Right cardiac atrium (tissue), 5 donors: ENCODE data around the gene LCN2. TPM values are rescaled to one million over a fixed set of nuclear protein-coding genes. Genes with fewer than 3 reads are reported as not detected.
"Not testable (repeated sequence)": the region's sequence is repeated elsewhere in the genome, so short reads cannot be mapped to it uniquely, and the experiment has no call there.

Experiments
- ATAC-seq, 2 donors: fragments of 200-7000 bp; cut with Tn5 transposase; one replicate each; pipeline versions ENCODE4 v1.8.0 to v1.9.1; 2020; ENCODE audit warnings: moderate library complexity in 2 of 2, mild to moderate bottlenecking in 1 of 2
- DNase-seq, 3 donors: peaks; one replicate each; pipeline ENCODE4 v3.0.0-alpha.2; 2020
- H3K27ac ChIP-seq: one replicate; pipeline ENCODE4 v1.5.1; 2013; ENCODE audit warnings: mild to moderate bottlenecking, low read length, control low read depth, moderate library complexity
- H3K27me3 ChIP-seq: one replicate; pipeline ENCODE4 v1.6.1; 2013; ENCODE audit not compliant: control insufficient read depth, insufficient read depth
- H3K4me1 ChIP-seq: one replicate; pipeline ENCODE4 v1.6.1; 2013; ENCODE audit warnings: low read length; ENCODE audit not compliant: control insufficient read depth, insufficient read depth
- H3K4me3 ChIP-seq: one replicate; pipeline ENCODE4 v1.5.1; 2013; ENCODE audit warnings: low read length, control low read depth
- H3K9me3 ChIP-seq: one replicate; pipeline ENCODE4 v1.6.1; 2013; ENCODE audit warnings: low read length; ENCODE audit not compliant: control insufficient read depth
- WGBS: extraction: QIAGEN DNeasy Blood & Tissue Kit; methylation state at CpG from one replicate; pipeline ENCODE4 v1.1.7; 2013; 5-methylcytosine and 5-hydroxymethylcytosine counted together
- intact Hi-C, 4 donors: fragments of 100-400 bp; cut with DNase I; formaldehyde crosslinking; loops; one replicate each; pipeline versions ENCODE4 v1.11.0 to v1.14.0; 2022 to 2023
- polyA plus RNA-seq: library from polyadenylated mRNA; stranded (reverse); fragments of 200-250 nt; gene quantifications from one replicate; pipeline ENCODE4 v1.2.3, GENCODE V29; 2013
- total RNA-seq, 4 donors: library from RNA; stranded (reverse); fragmentation: NEBNext Ultra II Directional; extraction: Animal tissue kit (Norgen Biotek cat#: 25700); gene quantifications; one replicate each; pipeline ENCODE4 v1.2.1, GENCODE V29; 2021
- donor health status: healthy with polysubstance abuse.
- donor health status: DM: no; HTN: yes; CAD: no.
- donor health status: DM: no; HTN: no; CAD: no.
- donor health status: DM: no; HTN: yes; CAD: no; lungs with severe emphysema.
- donor health status: DM: yes; HTN: yes; CAD: no.

Gene LCN2
- total and polyA plus RNA-seq, 5 donors, result 0.16 TPM; not detected in 4

DNA sequence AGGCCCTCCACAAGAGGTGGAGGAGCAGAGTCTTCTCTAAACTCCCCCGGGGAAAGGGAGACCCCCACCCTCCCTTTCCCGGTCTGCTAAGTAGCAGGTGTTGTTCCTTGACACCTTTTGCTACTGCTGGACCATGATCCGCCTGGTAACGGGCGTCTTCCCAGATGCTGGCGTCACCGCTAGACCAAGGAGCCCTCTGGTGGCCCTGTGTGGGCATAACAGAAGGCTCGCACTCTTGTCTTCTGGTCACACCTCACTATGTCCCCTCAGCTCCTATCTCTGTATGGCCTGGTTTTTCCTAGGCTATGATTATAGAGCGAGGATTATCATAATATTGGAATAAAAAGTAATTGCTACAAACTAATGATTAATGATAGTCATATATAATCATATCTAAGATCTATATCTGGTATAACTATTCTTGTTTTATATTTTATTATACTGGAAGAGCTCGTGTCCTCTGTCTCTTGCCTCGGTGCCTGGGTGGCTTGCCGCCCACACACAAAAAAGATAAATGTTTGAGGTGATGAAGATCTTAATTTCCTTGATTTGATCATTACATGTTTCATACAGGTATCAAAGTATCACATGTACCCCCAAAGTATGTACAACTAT, 19.2 kb upstream of the LCN2 start:
- WGBS, result 30% methylated on average over 12 of the region's 12 CpGs
- intact Hi-C loops, H3K4me1 ChIP-seq, H3K27ac ChIP-seq, H3K9me3 ChIP-seq, H3K27me3 ChIP-seq, ATAC-seq, H3K4me3 ChIP-seq: not testable (repeated sequence)
- DNase-seq, result peak; percentile 42 to 85 (median 78)

DNA sequence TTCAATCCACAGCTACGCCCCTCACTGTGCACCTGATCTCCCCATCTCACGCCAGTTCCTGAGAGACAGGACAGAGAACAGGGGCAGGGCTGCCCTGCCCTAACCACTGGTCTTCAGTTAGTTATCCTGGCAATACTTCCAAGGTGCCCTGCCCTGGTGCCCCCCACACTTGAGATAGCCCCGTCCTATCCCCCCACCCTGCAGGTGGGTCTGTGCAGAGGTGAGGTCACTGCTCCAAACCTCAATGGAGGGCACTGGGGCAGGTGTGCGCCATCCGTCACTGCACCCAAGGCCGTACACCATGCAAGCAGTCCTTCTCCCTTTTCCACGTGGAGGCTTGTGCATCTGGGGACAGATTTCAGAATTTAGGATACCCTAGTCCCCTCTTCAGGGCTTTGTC, 18.6 kb upstream of the LCN2 start:
- ATAC-seq, H3K27ac ChIP-seq, H3K4me3 ChIP-seq, H3K27me3 ChIP-seq, H3K4me1 ChIP-seq, intact Hi-C loops, H3K9me3 ChIP-seq: not testable (repeated sequence)
- WGBS, result 62% methylated on average over 7 of the region's 7 CpGs
- DNase-seq, result peak in 2 of 3 donors; percentile 11 to 14

DNA sequence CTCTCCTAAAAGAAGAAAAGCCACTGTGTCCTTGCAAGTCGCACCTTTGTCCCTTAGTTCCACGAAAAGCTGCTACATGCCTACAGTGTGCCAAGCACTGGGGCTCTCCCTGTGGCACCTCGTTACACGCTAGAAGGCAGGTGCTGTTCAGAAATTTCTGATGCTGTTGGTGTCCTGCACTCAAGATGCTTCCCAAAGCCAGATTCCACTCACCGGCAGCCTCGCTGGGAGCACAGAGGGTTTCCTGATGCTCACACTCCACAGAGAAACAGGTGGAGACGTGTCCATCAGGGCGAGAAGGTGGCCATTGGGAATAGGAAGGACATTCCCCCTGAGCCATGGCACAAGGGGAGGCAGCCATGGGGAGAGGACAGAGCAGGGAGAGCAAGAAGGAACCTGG, 17.9 kb upstream of the LCN2 start:
- H3K27me3 ChIP-seq, intact Hi-C loops, H3K9me3 ChIP-seq, H3K4me3 ChIP-seq, ATAC-seq, H3K4me1 ChIP-seq, H3K27ac ChIP-seq: not testable (repeated sequence)
- peak in 2 of 3 donors; percentile 6 to 16 for DNase-seq
- WGBS, result 85% methylated on average over 8 of the region's 8 CpGs

DNA sequence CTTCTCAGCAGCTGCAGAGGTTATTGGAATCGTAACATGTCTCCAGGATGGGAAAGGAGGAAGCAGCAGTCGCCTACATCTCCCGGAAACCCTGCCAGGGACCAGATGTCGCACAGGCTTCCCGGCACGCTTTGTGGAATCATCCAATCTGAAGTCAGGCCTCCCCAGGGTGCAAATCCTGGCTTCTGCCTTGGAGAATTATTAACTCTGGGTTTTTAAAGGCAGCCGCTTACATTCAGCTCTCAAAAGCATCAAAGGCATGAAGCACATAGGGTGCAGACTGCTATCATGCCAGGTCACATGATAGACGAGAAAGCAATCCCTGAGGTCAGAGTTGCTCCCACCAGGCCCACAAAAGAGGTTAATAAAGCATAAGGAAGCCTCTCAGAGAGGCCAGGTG, 17.1 kb upstream of the LCN2 start:
- H3K27me3 ChIP-seq, H3K4me1 ChIP-seq, intact Hi-C loops, H3K9me3 ChIP-seq, ATAC-seq, H3K27ac ChIP-seq, H3K4me3 ChIP-seq: not testable (repeated sequence)
- DNase-seq, result peak in 2 of 3 donors; percentile 10 to 60
- 26% methylated on average over 8 of the region's 8 CpGs for WGBS

DNA sequence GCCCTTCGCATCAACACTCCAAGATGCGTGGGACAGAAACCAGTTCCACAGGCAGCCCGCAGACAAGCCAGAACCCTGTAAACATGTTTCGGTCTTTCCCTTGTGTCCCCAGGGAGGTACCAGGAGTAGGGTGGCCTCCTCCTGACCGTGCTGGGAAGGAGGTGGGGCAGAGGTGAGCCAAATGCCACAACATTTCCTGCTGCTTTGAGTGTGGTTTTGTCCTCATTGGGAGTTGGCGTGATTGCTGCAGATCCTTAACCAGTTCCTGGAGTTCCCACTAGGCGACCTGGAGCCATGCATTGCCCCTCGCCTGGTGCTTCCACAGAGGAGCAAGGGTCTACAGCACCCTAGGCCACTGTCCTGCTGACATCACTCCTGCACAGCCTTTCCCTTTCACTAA, 13.7 kb upstream of the LCN2 start:
- intact Hi-C loops, H3K9me3 ChIP-seq, H3K27me3 ChIP-seq, ATAC-seq, H3K4me1 ChIP-seq, H3K27ac ChIP-seq, H3K4me3 ChIP-seq: not testable (repeated sequence)
- DNase-seq, result peak in 2 of 3 donors; percentile 4 to 10
- 70% methylated on average over 8 of the region's 8 CpGs for WGBS

DNA sequence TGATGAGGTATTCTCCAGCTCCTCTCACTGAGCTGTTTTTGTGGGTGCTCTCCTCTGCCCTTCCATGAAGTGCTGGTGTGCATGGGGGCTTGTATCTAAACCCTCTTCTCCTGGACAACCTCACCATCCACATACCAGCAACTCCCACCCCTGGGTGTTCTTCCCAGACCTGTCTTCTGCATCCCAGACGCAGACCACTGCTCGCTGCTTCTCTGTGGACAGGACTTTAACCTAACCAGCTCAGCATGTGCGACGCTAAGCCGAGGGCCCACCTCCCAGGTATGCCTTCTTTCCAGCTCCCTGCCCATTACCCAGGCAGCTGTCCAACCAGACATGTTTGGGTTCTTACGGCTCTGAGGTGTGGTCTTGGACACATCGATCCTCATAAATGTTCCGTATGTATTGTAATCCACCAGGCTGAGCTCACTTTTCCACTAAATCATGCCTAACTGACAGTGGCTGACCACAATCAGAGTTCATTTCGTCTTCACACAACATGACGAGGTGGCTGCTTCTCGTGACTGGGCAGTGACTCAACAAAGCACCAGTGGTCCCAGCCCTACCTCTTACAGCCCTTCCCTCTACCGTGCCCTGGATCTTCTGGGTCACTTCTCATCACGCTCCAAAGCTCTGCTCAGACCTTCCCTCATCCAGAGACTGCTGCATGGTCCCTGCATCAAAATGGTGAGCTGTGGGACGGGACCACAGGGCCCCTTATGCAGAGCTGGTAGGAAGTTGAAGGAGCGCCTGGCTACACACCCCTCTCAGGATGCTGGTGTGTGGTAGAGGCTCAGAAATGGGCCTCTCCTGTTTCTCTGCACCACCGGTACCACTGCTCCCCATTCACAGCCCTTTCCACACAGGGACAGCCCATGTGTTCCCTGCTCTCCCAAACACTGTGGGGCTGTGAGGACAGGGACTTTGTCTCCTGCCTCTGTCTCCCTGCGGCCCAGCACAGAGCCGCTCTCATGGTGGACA, 12.1 kb upstream of the LCN2 start:
- Histone ChIP-seq H3K27me3 (no peaks in the 10 kb centered on the region), H3K4me1 (no peaks in the 10 kb centered on the region), H3K4me3 (no peak overlapping the region), H3K27ac (no peak overlapping the region), H3K9me3 (no peaks in the 10 kb centered on the region)
- WGBS, result 89% methylated on average over 18 of the region's 18 CpGs
- DNase-seq, result peak in 2 of 3 donors; percentile 4 to 28
- ATAC-seq, result peak in 1 of 2 donors; percentile 16
- intact Hi-C loops, result no loop called here

DNA sequence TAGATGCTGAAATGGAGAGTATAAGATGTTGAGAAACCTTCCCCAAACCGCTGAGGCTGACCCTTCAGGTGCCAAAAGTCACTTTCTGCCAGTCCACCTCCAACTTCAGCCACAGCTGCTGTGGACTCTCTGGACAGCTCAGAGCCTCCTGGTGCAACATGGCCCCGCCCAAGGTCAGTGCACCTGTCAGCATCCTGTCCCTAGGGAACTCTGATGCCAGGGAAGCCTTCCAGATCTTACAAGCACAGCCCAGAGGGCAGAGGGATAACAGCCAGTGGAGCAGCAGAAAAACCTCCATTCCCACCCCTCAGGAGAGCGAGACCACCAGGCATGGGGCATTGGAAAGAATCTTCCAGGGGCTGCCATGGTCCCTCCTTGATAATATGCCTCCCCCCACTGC, 11.3 kb upstream of the LCN2 start:
- no peaks in the 10 kb centered on the region for H3K27me3 ChIP-seq
- WGBS, result 83% methylated on average over 3 of the region's 3 CpGs
- no peak for DNase-seq
- no peaks in the 10 kb centered on the region for H3K9me3 ChIP-seq
- H3K27ac ChIP-seq, result no peak overlapping the region
- no peaks in the 10 kb centered on the region for H3K4me1 ChIP-seq
- no peak overlapping the region for H3K4me3 ChIP-seq
- no peak for ATAC-seq
- intact Hi-C loops, result no loop called here

DNA sequence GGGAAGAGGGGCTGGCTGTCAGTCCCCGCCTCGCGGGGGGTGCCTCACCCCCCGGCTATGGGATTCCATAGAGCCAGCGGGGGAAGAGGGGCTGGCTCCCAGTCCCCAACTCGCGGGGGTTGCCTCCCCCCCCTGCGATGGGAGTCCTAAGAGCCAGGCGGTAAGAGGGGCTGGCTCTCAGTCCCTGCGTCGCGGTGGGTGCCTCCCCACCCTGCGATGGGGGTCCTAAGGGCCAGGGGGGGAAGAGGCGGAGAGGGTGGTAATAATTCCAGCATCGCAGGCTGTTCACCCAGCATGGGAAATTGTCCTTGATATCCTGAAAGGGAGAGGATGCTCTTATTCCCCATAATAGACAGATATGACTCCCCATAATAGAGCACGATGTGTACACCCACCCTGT, 9.6 kb upstream of the LCN2 start:
- intact Hi-C loops, result no loop called here
- Histone ChIP-seq H3K9me3 (no peaks in the 10 kb centered on the region), H3K4me3 (no peak overlapping the region), H3K4me1 (no peaks in the 10 kb centered on the region), H3K27ac (no peak overlapping the region), H3K27me3 (no peaks in the 10 kb centered on the region)
- 71% methylated on average over 8 of the region's 16 CpGs for WGBS
- ATAC-seq (no peak), DNase-seq (peak in 1 of 3 donors; percentile 0)

DNA sequence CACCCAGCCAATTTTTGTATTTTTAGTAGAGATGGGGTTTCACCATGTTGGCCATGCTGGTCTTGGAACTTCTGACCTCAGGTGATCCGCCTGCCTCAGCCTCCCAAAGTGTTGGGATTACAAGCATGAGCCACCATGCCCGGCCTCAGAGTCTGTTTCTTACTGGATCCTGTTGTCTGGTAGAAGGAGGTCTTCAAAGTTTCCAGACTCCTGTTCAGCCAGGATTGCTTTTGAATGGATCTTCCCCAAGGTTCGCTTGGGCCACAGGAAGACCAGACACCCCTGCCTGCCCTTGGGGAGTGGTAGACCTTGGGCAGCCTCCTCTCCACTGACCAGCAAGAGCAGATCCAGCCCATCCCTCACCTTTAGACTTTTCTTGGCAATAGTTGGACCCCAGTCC, 7.6 kb upstream of the LCN2 start:
- intact Hi-C loops, result no loop called here
- H3K27ac ChIP-seq, result no peak overlapping the region
- no peak overlapping the region for H3K4me3 ChIP-seq
- DNase-seq (peak in 1 of 3 donors; percentile 2), ATAC-seq (no peak)
- no peaks in the 10 kb centered on the region for H3K27me3 ChIP-seq
- WGBS, result 96% methylated on average over 3 of the region's 3 CpGs
- no peaks in the 10 kb centered on the region for H3K4me1 ChIP-seq
- no peaks in the 10 kb centered on the region for H3K9me3 ChIP-seq

DNA sequence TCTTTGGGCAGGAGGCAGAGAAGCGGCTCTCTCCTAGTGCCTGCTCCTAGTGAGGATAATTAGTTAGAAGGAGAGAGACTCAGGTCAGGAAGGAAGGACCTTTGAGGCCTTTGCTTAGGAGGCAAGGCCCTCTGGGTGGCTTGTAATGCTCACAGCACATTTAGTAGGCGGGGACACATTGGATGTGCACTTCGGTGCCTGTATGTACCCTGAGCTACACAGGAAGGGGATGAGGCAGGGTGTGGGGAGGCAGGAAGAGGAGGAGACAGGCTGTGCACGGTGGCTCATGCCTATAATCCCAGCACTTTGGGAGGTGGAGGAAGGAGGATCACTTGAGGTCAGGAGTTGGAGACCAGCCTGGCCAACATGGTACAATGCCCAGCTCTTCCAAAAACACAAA, 7.2 kb upstream of the LCN2 start:
- DNase-seq, result peak in 1 of 3 donors; percentile 13
- H3K9me3 ChIP-seq, result no peaks in the 10 kb centered on the region
- peak in 1 of 2 donors; percentile 66 for ATAC-seq
- H3K4me1 ChIP-seq, result no peaks in the 10 kb centered on the region
- no peak overlapping the region for H3K27ac ChIP-seq
- intact Hi-C loops, result no loop called here
- no peaks in the 10 kb centered on the region for H3K27me3 ChIP-seq
- H3K4me3 ChIP-seq, result no peak overlapping the region
- WGBS, result 69% methylated on average over 4 of the region's 4 CpGs

DNA sequence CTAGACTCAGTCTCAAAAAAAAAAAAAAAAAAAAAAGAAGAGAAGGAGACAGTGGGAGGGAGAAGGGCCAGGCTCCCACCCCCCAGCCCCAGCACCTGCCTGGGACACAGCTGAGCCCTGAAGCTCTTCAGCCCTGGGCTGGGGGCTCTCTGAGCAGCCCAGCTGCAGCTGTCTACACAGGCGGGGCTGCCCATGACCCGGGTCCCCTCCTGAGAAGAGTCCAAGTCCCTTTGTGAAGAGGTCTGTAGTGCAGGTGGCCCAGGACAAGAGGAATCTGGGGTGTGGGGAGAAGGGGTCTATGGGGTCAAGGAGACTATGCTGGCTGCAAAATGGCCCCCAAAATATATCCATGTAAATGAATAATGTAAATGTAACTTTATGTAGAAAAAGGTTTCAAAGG, 6.7 kb upstream of the LCN2 start:
- no peaks in the 10 kb centered on the region for H3K4me1 ChIP-seq
- intact Hi-C loops, result no loop called here
- H3K9me3 ChIP-seq, result no peaks in the 10 kb centered on the region
- WGBS, result 90% methylated on average over 2 of the region's 2 CpGs
- peak in 2 of 3 donors; percentile 1 to 21 for DNase-seq
- no peaks in the 10 kb centered on the region for H3K27me3 ChIP-seq
- no peak for ATAC-seq
- no peak overlapping the region for H3K4me3 ChIP-seq
- H3K27ac ChIP-seq, result no peak overlapping the region
